SK-N-SH (cell line): ENCODE data around the gene ZNF133.

ENCODE experiments used
- JUND ChIP-seq: IDR thresholded peaks from 2 replicates; pipeline ENCODE4 v1.4.0; 2012
- MXI1 ChIP-seq: IDR thresholded peaks from 2 replicates; pipeline ENCODE4 v1.6.1; 2012; ENCODE audit warnings: mild to moderate bottlenecking, low read depth, low read length, improper control_type of control experiment
- PBX3 ChIP-seq: IDR thresholded peaks from 2 replicates; pipeline ENCODE4; 2012
- POLR2AphosphoS5 ChIP-seq: IDR thresholded peaks from 2 replicates; pipeline ENCODE4 v1.6.1; 2012; ENCODE audit warnings: low read depth, low read length
- RCOR1 ChIP-seq: fragments of 150-350 bp; IDR thresholded peaks from 2 replicates; pipeline ENCODE4 v1.6.1; 2017; ENCODE audit warnings: antibody characterized with exemption, low read length
- SIN3A ChIP-seq: IDR thresholded peaks from 2 replicates; pipeline ENCODE4 v1.6.1; 2012; ENCODE audit warnings: low read depth, mild to moderate bottlenecking, low read length, moderate library complexity, borderline replicate concordance
- SMC3 ChIP-seq: IDR thresholded peaks from 2 replicates; pipeline ENCODE4 v1.6.1; 2012; ENCODE audit warnings: low read depth, low read length, improper control_type of control experiment
- TCF12 ChIP-seq: IDR thresholded peaks from 2 replicates; pipeline ENCODE4 v1.4.0; 2012
- YY1 ChIP-seq: IDR thresholded peaks from 2 replicates; pipeline ENCODE4 v1.4.0; 2012; ENCODE audit warnings: low read depth, mild to moderate bottlenecking
- TF ChIP-seq, protein P1 (sequence below): IDR thresholded peaks from 2 replicates; pipeline ENCODE4 v1.4.0; 2012; ENCODE audit warnings: low read depth, borderline replicate concordance
- TF ChIP-seq, protein P2 (sequence below): fragments of 200-600 bp; sonication (generic); IDR thresholded peaks from 2 replicates; pipeline ENCODE4 v1.6.1; 2017; ENCODE audit warnings: antibody characterized with exemption, mild to moderate bottlenecking, moderate library complexity
- TF ChIP-seq, protein P3 (sequence below): IDR thresholded peaks from 2 replicates; pipeline ENCODE4 v1.6.1; 2012; ENCODE audit warnings: mild to moderate bottlenecking, low read depth, low read length, moderate library complexity

- no peak for TF ChIP-seq SIN3A
- TF ChIP-seq, protein P1, sequence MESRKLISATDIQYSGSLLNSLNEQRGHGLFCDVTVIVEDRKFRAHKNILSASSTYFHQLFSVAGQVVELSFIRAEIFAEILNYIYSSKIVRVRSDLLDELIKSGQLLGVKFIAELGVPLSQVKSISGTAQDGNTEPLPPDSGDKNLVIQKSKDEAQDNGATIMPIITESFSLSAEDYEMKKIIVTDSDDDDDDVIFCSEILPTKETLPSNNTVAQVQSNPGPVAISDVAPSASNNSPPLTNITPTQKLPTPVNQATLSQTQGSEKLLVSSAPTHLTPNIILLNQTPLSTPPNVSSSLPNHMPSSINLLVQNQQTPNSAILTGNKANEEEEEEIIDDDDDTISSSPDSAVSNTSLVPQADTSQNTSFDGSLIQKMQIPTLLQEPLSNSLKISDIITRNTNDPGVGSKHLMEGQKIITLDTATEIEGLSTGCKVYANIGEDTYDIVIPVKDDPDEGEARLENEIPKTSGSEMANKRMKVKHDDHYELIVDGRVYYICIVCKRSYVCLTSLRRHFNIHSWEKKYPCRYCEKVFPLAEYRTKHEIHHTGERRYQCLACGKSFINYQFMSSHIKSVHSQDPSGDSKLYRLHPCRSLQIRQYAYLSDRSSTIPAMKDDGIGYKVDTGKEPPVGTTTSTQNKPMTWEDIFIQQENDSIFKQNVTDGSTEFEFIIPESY, result no peak
- TF ChIP-seq, protein P2, sequence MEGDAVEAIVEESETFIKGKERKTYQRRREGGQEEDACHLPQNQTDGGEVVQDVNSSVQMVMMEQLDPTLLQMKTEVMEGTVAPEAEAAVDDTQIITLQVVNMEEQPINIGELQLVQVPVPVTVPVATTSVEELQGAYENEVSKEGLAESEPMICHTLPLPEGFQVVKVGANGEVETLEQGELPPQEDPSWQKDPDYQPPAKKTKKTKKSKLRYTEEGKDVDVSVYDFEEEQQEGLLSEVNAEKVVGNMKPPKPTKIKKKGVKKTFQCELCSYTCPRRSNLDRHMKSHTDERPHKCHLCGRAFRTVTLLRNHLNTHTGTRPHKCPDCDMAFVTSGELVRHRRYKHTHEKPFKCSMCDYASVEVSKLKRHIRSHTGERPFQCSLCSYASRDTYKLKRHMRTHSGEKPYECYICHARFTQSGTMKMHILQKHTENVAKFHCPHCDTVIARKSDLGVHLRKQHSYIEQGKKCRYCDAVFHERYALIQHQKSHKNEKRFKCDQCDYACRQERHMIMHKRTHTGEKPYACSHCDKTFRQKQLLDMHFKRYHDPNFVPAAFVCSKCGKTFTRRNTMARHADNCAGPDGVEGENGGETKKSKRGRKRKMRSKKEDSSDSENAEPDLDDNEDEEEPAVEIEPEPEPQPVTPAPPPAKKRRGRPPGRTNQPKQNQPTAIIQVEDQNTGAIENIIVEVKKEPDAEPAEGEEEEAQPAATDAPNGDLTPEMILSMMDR, result no peak
- TF ChIP-seq YY1, result no peak
- no peak for TF ChIP-seq POLR2AphosphoS5
- no peak for TF ChIP-seq JUND
- no peak for TF ChIP-seq RCOR1
- TF ChIP-seq TCF12, result no peak
- no peak for TF ChIP-seq SMC3
- TF ChIP-seq PBX3, result no peak
- no peak for TF ChIP-seq MXI1
- TF ChIP-seq, protein P3, sequence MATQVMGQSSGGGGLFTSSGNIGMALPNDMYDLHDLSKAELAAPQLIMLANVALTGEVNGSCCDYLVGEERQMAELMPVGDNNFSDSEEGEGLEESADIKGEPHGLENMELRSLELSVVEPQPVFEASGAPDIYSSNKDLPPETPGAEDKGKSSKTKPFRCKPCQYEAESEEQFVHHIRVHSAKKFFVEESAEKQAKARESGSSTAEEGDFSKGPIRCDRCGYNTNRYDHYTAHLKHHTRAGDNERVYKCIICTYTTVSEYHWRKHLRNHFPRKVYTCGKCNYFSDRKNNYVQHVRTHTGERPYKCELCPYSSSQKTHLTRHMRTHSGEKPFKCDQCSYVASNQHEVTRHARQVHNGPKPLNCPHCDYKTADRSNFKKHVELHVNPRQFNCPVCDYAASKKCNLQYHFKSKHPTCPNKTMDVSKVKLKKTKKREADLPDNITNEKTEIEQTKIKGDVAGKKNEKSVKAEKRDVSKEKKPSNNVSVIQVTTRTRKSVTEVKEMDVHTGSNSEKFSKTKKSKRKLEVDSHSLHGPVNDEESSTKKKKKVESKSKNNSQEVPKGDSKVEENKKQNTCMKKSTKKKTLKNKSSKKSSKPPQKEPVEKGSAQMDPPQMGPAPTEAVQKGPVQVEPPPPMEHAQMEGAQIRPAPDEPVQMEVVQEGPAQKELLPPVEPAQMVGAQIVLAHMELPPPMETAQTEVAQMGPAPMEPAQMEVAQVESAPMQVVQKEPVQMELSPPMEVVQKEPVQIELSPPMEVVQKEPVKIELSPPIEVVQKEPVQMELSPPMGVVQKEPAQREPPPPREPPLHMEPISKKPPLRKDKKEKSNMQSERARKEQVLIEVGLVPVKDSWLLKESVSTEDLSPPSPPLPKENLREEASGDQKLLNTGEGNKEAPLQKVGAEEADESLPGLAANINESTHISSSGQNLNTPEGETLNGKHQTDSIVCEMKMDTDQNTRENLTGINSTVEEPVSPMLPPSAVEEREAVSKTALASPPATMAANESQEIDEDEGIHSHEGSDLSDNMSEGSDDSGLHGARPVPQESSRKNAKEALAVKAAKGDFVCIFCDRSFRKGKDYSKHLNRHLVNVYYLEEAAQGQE, result no peak
These were observed 28.6 kb upstream of the ZNF133 start for GRCh38 chr20:18259730-18260129.
